ENCODE measurements around the gene FBLN5.

DNA sequence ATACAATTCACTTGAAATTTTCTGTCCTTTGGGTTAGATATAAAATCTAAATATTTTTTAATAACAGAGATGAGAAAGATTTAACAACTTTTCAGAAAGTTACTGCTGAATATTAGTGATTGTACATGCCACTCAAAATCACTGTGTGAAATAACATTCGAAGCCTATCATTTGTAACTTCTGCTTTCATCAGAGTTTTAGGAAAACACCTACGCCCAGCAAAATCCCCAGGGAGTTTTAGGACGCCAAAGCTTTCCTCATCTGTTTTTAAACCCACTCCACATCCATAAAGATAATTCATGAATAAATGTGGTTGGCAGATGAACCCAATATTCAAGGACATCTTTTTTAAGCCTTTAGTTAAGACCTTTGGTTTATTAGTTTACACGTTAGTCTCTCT lies 104.1 kb downstream of the FBLN5 start:
- no peak for TF ChIP-seq CTCF (conservative IDR thresholded peaks at IDR 0.05; ENCODE audit: low read depth, low read length)
- no peak for TF ChIP-seq POLR2A (IDR thresholded peaks at IDR 0.05; ENCODE audit: low read depth, low read length)

Data from IMR-90 (cell line).